ENCODE data around the gene PPP1R3D. TPM values are rescaled to one million over a fixed set of nuclear protein-coding genes. Genes with fewer than 3 reads are reported as not detected.

PPP1R3D gene
- total and polyA plus RNA-seq, 9 of the 15 experiments (the other 6 are each of a cell fraction or from before 2014, with no cell fraction given): 0.35 to 3.3 (median 1.8) TPM

DNA sequence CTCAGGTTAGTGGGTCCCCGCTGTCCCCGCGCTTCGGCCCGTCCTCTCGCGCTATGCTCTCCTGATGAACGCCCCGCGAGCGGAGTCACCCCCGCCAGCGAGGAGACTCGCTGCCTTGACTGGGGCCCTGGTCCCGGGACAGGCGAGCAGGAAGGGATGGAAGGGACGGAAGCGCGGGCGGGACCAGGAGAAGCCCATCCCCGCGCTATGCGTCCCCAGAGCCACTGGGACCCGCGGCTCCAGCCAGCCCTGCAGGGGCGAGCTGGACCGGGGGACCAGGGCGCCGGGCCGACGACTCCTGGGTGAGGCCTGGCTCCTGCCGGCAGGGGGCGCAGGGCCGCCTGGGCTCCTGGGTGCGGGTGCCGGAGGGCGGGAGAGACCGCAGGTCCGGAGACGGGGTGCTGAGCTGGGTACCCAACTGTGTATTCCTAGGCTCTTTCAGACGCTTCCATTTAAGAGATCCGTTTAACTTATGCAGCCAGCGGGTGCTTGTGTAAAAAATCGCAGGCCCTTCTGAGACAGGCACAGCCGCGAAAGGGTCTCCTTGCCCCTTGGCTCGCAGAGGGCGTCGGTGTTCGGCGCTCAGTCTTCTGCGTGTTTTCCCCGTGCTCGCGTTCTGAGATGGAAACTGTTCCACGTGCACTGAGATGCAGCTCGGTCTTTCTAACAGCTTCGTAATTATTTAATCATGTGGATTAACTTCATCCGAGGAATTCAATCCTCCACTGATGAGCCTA is 6.1 kb downstream of the PPP1R3D start (continued):
- TF ChIP-seq MGA (IDR thresholded peaks at IDR 0.05) (peak; percentile 94), NRF1 (conservative IDR thresholded peaks at IDR 0.05 in 1 of 2, IDR thresholded peaks at IDR 0.05 in 1 of 2) (peak in 1 of 2 experiments; percentile 36; a peak in 1 of 4 replicates), POLR2G (IDR thresholded peaks at IDR 0.05; ENCODE audit: low read depth, low read length) (peak; percentile 63)
- TF ChIP-seq, protein P1, sequence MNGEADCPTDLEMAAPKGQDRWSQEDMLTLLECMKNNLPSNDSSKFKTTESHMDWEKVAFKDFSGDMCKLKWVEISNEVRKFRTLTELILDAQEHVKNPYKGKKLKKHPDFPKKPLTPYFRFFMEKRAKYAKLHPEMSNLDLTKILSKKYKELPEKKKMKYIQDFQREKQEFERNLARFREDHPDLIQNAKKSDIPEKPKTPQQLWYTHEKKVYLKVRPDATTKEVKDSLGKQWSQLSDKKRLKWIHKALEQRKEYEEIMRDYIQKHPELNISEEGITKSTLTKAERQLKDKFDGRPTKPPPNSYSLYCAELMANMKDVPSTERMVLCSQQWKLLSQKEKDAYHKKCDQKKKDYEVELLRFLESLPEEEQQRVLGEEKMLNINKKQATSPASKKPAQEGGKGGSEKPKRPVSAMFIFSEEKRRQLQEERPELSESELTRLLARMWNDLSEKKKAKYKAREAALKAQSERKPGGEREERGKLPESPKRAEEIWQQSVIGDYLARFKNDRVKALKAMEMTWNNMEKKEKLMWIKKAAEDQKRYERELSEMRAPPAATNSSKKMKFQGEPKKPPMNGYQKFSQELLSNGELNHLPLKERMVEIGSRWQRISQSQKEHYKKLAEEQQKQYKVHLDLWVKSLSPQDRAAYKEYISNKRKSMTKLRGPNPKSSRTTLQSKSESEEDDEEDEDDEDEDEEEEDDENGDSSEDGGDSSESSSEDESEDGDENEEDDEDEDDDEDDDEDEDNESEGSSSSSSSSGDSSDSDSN (IDR thresholded peaks at IDR 0.05; ENCODE audit: borderline replicate concordance in 1 of 2, low read depth in 2 of 2, low read length in 2 of 2): peak in 1 of 2 experiments; percentile 55; a peak in 1 of 4 replicates
- TF ChIP-seq, protein P2, sequence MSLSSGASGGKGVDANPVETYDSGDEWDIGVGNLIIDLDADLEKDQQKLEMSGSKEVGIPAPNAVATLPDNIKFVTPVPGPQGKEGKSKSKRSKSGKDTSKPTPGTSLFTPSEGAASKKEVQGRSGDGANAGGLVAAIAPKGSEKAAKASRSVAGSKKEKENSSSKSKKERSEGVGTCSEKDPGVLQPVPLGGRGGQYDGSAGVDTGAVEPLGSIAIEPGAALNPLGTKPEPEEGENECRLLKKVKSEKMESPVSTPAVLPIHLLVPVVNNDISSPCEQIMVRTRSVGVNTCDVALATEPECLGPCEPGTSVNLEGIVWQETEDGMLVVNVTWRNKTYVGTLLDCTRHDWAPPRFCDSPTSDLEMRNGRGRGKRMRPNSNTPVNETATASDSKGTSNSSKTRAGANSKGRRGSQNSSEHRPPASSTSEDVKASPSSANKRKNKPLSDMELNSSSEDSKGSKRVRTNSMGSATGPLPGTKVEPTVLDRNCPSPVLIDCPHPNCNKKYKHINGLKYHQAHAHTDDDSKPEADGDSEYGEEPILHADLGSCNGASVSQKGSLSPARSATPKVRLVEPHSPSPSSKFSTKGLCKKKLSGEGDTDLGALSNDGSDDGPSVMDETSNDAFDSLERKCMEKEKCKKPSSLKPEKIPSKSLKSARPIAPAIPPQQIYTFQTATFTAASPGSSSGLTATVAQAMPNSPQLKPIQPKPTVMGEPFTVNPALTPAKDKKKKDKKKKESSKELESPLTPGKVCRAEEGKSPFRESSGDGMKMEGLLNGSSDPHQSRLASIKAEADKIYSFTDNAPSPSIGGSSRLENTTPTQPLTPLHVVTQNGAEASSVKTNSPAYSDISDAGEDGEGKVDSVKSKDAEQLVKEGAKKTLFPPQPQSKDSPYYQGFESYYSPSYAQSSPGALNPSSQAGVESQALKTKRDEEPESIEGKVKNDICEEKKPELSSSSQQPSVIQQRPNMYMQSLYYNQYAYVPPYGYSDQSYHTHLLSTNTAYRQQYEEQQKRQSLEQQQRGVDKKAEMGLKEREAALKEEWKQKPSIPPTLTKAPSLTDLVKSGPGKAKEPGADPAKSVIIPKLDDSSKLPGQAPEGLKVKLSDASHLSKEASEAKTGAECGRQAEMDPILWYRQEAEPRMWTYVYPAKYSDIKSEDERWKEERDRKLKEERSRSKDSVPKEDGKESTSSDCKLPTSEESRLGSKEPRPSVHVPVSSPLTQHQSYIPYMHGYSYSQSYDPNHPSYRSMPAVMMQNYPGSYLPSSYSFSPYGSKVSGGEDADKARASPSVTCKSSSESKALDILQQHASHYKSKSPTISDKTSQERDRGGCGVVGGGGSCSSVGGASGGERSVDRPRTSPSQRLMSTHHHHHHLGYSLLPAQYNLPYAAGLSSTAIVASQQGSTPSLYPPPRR (CRISPR knock-in tag; IDR thresholded peaks at IDR 0.05; ENCODE audit: borderline replicate concordance): 0 out of 2 replicates have a peak, but pooled peaks have one; percentile 30
